SIG-M5 treated with dmso at 0.1 percent for 504 hours (cell line): ENCODE results near the gene PANK1.

Experiments used
- DNase-seq: peaks from one replicate; lab custom pipeline; 2025; ENCODE audit not compliant: unreplicated experiment; lab: John Stamatoyannopoulos, UW

The PANK1 gene

GRCh38 chr10:89652806-89653370 lies 7.8 kb upstream of the PANK1 start:
- DNase-seq: no peak

- no peak for DNase-seq
Observed at GRCh38 chr10:89651916-89652573, 7.0 kb upstream of the PANK1 start.

GRCh38 chr10:89651205-89651915 lies 6.3 kb upstream of the PANK1 start:
- no peak for DNase-seq

GRCh38 chr10:89649051-89649450 lies 4.0 kb upstream of the PANK1 start:
- no peak for DNase-seq

- no peak for DNase-seq
Observed at GRCh38 chr10:89648074-89648473, 3.0 kb upstream of the PANK1 start.

- DNase-seq: no peak
Observed at GRCh38 chr10:89646889-89647657, 2.0 kb upstream of the PANK1 start.

GRCh38 chr10:89645742-89646172 lies 715 bp upstream of the PANK1 start:
- no peak for DNase-seq

GRCh38 chr10:89644691-89644966 lies 413 bp downstream of the PANK1 start:
- DNase-seq: peak; percentile 46

GRCh38 chr10:89643812-89644690 lies 991 bp downstream of the PANK1 start:
- peak; percentile 98 for DNase-seq

GRCh38 chr10:89643431-89643811 lies 1.6 kb downstream of the PANK1 start:
- DNase-seq: no peak

GRCh38 chr10:89642193-89642592 lies 2.8 kb downstream of the PANK1 start:
- DNase-seq: no peak

GRCh38 chr10:89640241-89640640 lies 4.8 kb downstream of the PANK1 start:
- no peak for DNase-seq

- DNase-seq: no peak
Observed at GRCh38 chr10:89639326-89639725, 5.7 kb downstream of the PANK1 start.

GRCh38 chr10:89637113-89637512 lies 7.9 kb downstream of the PANK1 start:
- peak; percentile 74 for DNase-seq

GRCh38 chr10:89634637-89635036 lies 10.4 kb downstream of the PANK1 start:
- no peak for DNase-seq

- DNase-seq: no peak
Observed at GRCh38 chr10:89633484-89633883, 11.6 kb downstream of the PANK1 start.

- DNase-seq: no peak
Observed at GRCh38 chr10:89632824-89633223, 12.2 kb downstream of the PANK1 start.

GRCh38 chr10:89627830-89628229 lies 17.2 kb downstream of the PANK1 start:
- DNase-seq: peak; percentile 2

- no peak for DNase-seq
Observed at GRCh38 chr10:89625041-89625765, 19.8 kb downstream of the PANK1 start.

- no peak for DNase-seq
Observed at GRCh38 chr10:89624020-89624419, 21.0 kb downstream of the PANK1 start.
